SK-N-SH treated with all-trans-retinoic acid at 6 μM for 48 hours (cell line): ENCODE data around the gene CD3E.

Source experiments
- ATAC-seq: fragments of 200-7000 bp; cut with Tn5 transposase; 3 replicates; pipeline ENCODE4 v1.9.1; 2020; ENCODE audit warnings: mild to moderate bottlenecking, moderate library complexity
- ARNTL ChIP-seq: fragments of 450-650 bp; formaldehyde crosslinking; IDR thresholded peaks from 2 replicates; pipeline ENCODE4 v1.5.0; 2020; ENCODE audit warnings: low read depth, mild to moderate bottlenecking, moderate library complexity, borderline replicate concordance
- BACH2 ChIP-seq: fragments of 250-450 bp; sonication (Bioruptor Pico); IDR thresholded peaks from 2 replicates; pipeline ENCODE4 v1.9.0; 2021; ENCODE audit warnings: mild to moderate bottlenecking, borderline replicate concordance
- CSDC2 ChIP-seq: fragments of 250-450 bp; sonication (Bioruptor Pico); IDR thresholded peaks from 2 replicates; pipeline ENCODE4 v1.5.0; 2020; ENCODE audit warnings: mild to moderate bottlenecking, moderate library complexity
- ESRRG ChIP-seq: fragments of 250-450 bp; sonication (Bioruptor Pico); IDR thresholded peaks from 2 replicates; pipeline ENCODE4 v1.6.1; 2021; ENCODE audit warnings: mild to moderate bottlenecking
- ISL1 ChIP-seq: fragments of 250-450 bp; sonication (Bioruptor Pico); IDR thresholded peaks from 2 replicates; pipeline ENCODE4 v2.1.2; 2022; ENCODE audit warnings: mild to moderate bottlenecking, moderate library complexity
- OSR1 ChIP-seq: fragments of 250-450 bp; sonication (Bioruptor Pico); IDR thresholded peaks from 2 replicates; pipeline ENCODE4 v1.8.0; 2022; ENCODE audit warnings: moderate library complexity, mild to moderate bottlenecking, inconsistent platforms
- PPARA ChIP-seq: fragments of 250-450 bp; sonication (Bioruptor Pico); IDR thresholded peaks from 2 replicates; pipeline ENCODE4 v1.5.0; 2020; ENCODE audit warnings: mild to moderate bottlenecking, borderline replicate concordance
- RARB ChIP-seq: fragments of 250-450 bp; sonication (Bioruptor Pico); IDR thresholded peaks from 2 replicates; pipeline ENCODE4 v1.8.0; 2021; ENCODE audit warnings: mild to moderate bottlenecking, moderate library complexity
- SNAI2 ChIP-seq: fragments of 250-450 bp; sonication (Bioruptor Pico); IDR thresholded peaks from 2 replicates; pipeline ENCODE4 v1.5.0; 2020; ENCODE audit warnings: mild to moderate bottlenecking, moderate library complexity
- TCF4 ChIP-seq: fragments of 250-450 bp; sonication (Bioruptor Pico); IDR thresholded peaks from 2 replicates; pipeline ENCODE4 v1.8.0; 2021; ENCODE audit warnings: mild to moderate bottlenecking, moderate library complexity, borderline replicate concordance
- TOX ChIP-seq: fragments of 250-450 bp; sonication (Bioruptor Pico); IDR thresholded peaks from 2 replicates; pipeline ENCODE4 v1.8.0; 2021; ENCODE audit warnings: mild to moderate bottlenecking, moderate library complexity, borderline replicate concordance
- ZC3H10 ChIP-seq: fragments of 250-450 bp; sonication (Bioruptor Pico); IDR thresholded peaks from 2 replicates; pipeline ENCODE4 v1.5.1; 2021; ENCODE audit warnings: mild to moderate bottlenecking, moderate library complexity
- ZFP3 ChIP-seq: fragments of 250-450 bp; sonication (Bioruptor Pico); IDR thresholded peaks from 2 replicates; pipeline ENCODE4 v1.5.0; 2020; ENCODE audit warnings: mild to moderate bottlenecking, moderate library complexity
- ZFP30 ChIP-seq: fragments of 450-650 bp; formaldehyde crosslinking; IDR thresholded peaks from 2 replicates; pipeline ENCODE4 v1.5.0; 2022; ENCODE audit warnings: mild to moderate bottlenecking, moderate library complexity
- ZNF565 ChIP-seq: fragments of 450-650 bp; formaldehyde crosslinking; conservative IDR thresholded peaks from 2 replicates; pipeline ENCODE4 v1.5.0; 2020; ENCODE audit warnings: low read depth, mild to moderate bottlenecking, moderate library complexity
- ZNF70 ChIP-seq: fragments of 450-650 bp; formaldehyde crosslinking; IDR thresholded peaks from 2 replicates; pipeline ENCODE4 v1.5.0; 2020; ENCODE audit warnings: mild to moderate bottlenecking, moderate library complexity
- ZNF8 ChIP-seq: fragments of 450-650 bp; formaldehyde crosslinking; IDR thresholded peaks from 2 replicates; pipeline ENCODE4 v1.5.0; 2020; ENCODE audit warnings: mild to moderate bottlenecking, moderate library complexity
- TF ChIP-seq, protein P1 (sequence below): fragments of 250-450 bp; sonication (Bioruptor Pico); IDR thresholded peaks from 2 replicates; pipeline ENCODE4 v1.8.0; 2020; ENCODE audit warnings: mild to moderate bottlenecking, moderate library complexity, borderline replicate concordance
- TF ChIP-seq, protein P2 (sequence below): fragments of 250-450 bp; sonication (Bioruptor Pico); IDR thresholded peaks from 2 replicates; pipeline ENCODE4 v1.5.1; 2021; ENCODE audit warnings: mild to moderate bottlenecking, moderate library complexity
- TF ChIP-seq, protein P3 (sequence below): fragments of 250-450 bp; sonication (Bioruptor Pico); IDR thresholded peaks from 2 replicates; pipeline ENCODE4 v1.8.0; 2021; ENCODE audit warnings: low read depth, mild to moderate bottlenecking, moderate library complexity, borderline replicate concordance
- TF ChIP-seq, protein P4 (sequence below): fragments of 250-450 bp; sonication (Bioruptor Pico); IDR thresholded peaks from 2 replicates; pipeline ENCODE4 v1.5.0; 2020; ENCODE audit warnings: mild to moderate bottlenecking, moderate library complexity

The CD3E gene

DNA sequence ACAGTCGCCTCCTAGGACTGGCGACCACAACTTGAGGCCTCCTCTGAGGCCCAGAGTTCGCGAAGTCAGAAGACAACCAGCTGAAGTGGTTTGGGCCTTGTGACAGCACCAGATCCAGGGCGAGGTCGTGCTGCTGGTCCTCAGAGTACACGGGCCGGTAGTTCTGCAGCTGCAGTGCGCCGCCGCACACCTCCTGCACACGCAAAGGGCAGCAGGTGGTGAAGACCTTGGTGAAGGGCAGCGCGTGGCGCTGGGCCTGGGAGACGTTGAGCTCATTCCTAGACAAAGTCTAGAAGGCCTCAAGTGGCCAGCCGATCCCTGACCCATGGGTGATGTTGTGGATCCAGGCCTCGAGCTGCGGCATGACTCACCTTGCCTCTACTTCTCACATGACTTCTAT lies 18.2 kb downstream of the CD3E start:
- no peak for ATAC-seq
- TF ChIP-seq ZNF565 (CRISPR knock-in tag): no peak

DNA sequence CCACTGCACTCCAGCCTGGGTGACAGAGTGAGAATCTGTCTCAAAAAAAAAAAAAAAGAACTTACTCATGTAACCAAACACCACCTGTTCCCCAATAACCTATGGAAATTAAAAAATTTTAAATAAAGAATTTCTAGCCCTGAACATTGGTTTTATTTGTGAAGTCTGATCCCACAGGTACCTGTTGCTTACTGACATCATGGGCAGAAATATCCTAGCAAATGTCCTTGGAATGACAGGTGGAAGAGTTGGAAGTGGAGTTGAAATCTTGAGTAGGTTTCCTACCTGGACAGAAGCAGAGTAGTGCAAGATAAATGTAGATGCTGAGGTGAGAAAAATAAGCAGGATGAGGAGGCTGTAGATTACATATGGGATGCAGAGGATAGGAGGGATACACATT lies 20.8 kb downstream of the CD3E start:
- TF ChIP-seq, protein P1, sequence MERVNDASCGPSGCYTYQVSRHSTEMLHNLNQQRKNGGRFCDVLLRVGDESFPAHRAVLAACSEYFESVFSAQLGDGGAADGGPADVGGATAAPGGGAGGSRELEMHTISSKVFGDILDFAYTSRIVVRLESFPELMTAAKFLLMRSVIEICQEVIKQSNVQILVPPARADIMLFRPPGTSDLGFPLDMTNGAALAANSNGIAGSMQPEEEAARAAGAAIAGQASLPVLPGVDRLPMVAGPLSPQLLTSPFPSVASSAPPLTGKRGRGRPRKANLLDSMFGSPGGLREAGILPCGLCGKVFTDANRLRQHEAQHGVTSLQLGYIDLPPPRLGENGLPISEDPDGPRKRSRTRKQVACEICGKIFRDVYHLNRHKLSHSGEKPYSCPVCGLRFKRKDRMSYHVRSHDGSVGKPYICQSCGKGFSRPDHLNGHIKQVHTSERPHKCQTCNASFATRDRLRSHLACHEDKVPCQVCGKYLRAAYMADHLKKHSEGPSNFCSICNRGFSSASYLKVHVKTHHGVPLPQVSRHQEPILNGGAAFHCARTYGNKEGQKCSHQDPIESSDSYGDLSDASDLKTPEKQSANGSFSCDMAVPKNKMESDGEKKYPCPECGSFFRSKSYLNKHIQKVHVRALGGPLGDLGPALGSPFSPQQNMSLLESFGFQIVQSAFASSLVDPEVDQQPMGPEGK (CRISPR knock-in tag): no peak
- TF ChIP-seq ZFP30 (no peak), TOX (CRISPR knock-in tag) (no peak), ZNF8 (no peak), ZNF565 (CRISPR knock-in tag) (no peak), SNAI2 (CRISPR knock-in tag) (no peak), ESRRG (CRISPR knock-in tag) (no peak), ISL1 (CRISPR knock-in tag) (no peak), ZC3H10 (no peak), RARB (CRISPR knock-in tag) (no peak), ZNF70 (CRISPR knock-in tag) (no peak), ARNTL (CRISPR knock-in tag) (no peak)
- TF ChIP-seq, protein P2, sequence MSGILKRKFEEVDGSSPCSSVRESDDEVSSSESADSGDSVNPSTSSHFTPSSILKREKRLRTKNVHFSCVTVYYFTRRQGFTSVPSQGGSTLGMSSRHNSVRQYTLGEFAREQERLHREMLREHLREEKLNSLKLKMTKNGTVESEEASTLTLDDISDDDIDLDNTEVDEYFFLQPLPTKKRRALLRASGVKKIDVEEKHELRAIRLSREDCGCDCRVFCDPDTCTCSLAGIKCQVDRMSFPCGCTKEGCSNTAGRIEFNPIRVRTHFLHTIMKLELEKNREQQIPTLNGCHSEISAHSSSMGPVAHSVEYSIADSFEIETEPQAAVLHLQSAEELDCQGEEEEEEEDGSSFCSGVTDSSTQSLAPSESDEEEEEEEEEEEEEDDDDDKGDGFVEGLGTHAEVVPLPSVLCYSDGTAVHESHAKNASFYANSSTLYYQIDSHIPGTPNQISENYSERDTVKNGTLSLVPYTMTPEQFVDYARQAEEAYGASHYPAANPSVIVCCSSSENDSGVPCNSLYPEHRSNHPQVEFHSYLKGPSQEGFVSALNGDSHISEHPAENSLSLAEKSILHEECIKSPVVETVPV (CRISPR knock-in tag): no peak

DNA sequence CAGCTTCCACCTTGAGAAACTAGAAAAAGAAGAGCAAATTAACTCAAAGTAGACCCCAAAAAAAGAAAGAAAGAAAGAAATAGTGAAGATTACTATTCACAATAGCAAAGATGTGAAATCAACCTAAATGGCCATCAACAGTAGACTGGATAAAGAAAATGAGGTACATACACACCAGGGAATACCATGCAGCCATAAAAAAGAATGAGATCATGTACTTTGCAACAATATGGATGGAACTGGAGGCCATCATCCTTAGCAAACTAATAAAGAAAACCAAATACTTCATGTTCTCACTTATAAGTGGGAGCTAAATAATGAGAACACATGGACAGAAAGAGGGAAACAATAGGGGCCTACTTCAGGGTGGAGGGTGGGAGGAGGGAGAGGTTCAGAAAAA lies 24.2 kb downstream of the CD3E start:
- no peak for TF ChIP-seq ARNTL (CRISPR knock-in tag)
- no peak for TF ChIP-seq ZNF565 (CRISPR knock-in tag)
- no peak for TF ChIP-seq ZNF8
- TF ChIP-seq PPARA: no peak
- no peak for TF ChIP-seq ZFP30
- no peak for TF ChIP-seq SNAI2 (CRISPR knock-in tag)
- TF ChIP-seq OSR1 (CRISPR knock-in tag): no peak
- TF ChIP-seq, protein P3, sequence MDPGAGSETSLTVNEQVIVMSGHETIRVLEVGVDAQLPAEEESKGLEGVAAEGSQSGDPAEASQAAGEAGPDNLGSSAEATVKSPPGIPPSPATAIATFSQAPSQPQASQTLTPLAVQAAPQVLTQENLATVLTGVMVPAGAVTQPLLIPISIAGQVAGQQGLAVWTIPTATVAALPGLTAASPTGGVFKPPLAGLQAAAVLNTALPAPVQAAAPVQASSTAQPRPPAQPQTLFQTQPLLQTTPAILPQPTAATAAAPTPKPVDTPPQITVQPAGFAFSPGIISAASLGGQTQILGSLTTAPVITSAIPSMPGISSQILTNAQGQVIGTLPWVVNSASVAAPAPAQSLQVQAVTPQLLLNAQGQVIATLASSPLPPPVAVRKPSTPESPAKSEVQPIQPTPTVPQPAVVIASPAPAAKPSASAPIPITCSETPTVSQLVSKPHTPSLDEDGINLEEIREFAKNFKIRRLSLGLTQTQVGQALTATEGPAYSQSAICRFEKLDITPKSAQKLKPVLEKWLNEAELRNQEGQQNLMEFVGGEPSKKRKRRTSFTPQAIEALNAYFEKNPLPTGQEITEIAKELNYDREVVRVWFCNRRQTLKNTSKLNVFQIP (CRISPR knock-in tag): no peak
- TF ChIP-seq CSDC2: no peak
- TF ChIP-seq ZFP3 (CRISPR knock-in tag): no peak
- TF ChIP-seq, protein P1 (CRISPR knock-in tag): no peak
- no peak for TF ChIP-seq ZNF70 (CRISPR knock-in tag)
- TF ChIP-seq ESRRG (CRISPR knock-in tag): no peak
- no peak for ATAC-seq

More for the DNA sequence above, 20.8 kb downstream of the CD3E start:
- no peak for ATAC-seq

DNA sequence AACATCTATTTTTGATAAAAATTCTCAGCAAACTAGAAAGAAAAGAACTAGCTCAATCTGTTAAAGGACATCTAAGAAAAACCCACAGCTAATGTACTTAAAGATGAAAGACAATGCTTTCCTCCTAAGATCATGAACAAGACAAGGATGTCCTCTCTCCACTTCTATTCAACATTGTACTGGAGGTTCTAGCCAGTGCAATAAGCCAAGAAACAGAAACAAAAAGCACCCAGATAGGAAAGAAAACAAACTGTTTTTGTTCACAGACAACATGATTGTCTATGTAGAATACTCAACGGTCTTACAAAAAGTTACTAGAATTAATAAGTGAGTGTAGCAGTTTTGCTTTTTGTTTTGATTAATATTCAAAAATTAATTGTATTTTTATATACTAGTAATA lies 30.2 kb downstream of the CD3E start:
- no peak for ATAC-seq

More for the DNA sequence above, 30.2 kb downstream of the CD3E start:
- TF ChIP-seq ZFP30 (no peak), TOX (CRISPR knock-in tag) (no peak), TCF4 (CRISPR knock-in tag) (no peak), SNAI2 (CRISPR knock-in tag) (no peak), ZFP3 (CRISPR knock-in tag) (no peak), ZNF70 (CRISPR knock-in tag) (no peak), BACH2 (CRISPR knock-in tag) (no peak), OSR1 (CRISPR knock-in tag) (no peak), ESRRG (CRISPR knock-in tag) (no peak)
- TF ChIP-seq, protein P2 (CRISPR knock-in tag): no peak
- TF ChIP-seq, protein P4, sequence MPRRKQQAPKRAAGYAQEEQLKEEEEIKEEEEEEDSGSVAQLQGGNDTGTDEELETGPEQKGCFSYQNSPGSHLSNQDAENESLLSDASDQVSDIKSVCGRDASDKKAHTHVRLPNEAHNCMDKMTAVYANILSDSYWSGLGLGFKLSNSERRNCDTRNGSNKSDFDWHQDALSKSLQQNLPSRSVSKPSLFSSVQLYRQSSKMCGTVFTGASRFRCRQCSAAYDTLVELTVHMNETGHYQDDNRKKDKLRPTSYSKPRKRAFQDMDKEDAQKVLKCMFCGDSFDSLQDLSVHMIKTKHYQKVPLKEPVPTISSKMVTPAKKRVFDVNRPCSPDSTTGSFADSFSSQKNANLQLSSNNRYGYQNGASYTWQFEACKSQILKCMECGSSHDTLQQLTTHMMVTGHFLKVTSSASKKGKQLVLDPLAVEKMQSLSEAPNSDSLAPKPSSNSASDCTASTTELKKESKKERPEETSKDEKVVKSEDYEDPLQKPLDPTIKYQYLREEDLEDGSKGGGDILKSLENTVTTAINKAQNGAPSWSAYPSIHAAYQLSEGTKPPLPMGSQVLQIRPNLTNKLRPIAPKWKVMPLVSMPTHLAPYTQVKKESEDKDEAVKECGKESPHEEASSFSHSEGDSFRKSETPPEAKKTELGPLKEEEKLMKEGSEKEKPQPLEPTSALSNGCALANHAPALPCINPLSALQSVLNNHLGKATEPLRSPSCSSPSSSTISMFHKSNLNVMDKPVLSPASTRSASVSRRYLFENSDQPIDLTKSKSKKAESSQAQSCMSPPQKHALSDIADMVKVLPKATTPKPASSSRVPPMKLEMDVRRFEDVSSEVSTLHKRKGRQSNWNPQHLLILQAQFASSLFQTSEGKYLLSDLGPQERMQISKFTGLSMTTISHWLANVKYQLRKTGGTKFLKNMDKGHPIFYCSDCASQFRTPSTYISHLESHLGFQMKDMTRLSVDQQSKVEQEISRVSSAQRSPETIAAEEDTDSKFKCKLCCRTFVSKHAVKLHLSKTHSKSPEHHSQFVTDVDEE: no peak
- TF ChIP-seq, protein P3 (CRISPR knock-in tag): no peak
